Nephron progenitor cell (in vitro differentiated cells): ENCODE results near the gene EFS.

Experiments used
- DNase-seq: peaks from one replicate; pipeline ENCODE4 v3.0.0; 2021
- H3K27ac Mint-ChIP-seq: 2 replicates; pipeline ENCODE4 v1.8.0; 2021; ENCODE audit warnings: mild to moderate bottlenecking, moderate library complexity, mixed read lengths
- H3K27me3 Mint-ChIP-seq: 2 replicates; pipeline ENCODE4 v1.8.0; 2021; ENCODE audit warnings: mild to moderate bottlenecking, low read depth, mixed read lengths; ENCODE audit not compliant: poor library complexity
- H3K36me3 Mint-ChIP-seq: 2 replicates; pipeline ENCODE4 v1.8.0; 2021; ENCODE audit warnings: low read depth, mixed read lengths
- H3K4me1 Mint-ChIP-seq: 2 replicates; pipeline ENCODE4 v1.8.0; 2021; ENCODE audit warnings: mixed read lengths
- H3K4me3 Mint-ChIP-seq: 2 replicates; pipeline ENCODE4 v1.8.0; 2021; ENCODE audit warnings: mild to moderate bottlenecking, moderate library complexity, mixed read lengths
- H3K9me3 Mint-ChIP-seq: 2 replicates; pipeline ENCODE4 v1.8.0; 2021; ENCODE audit warnings: mild to moderate bottlenecking, moderate library complexity, mixed read lengths
- CTCF ChIP-seq: fragments of 200-600 bp; sonication (generic); IDR thresholded peaks from 2 replicates; pipeline ENCODE4 v1.5.0; 2021; ENCODE audit warnings: antibody characterized with exemption

EFS gene

GRCh38 chr14:23409475-23409874 lies 44.5 kb upstream of the EFS start:
- peaks cover 18% of the 10 kb centered on the region for H3K27me3 Mint-ChIP-seq
- no peak overlapping the region for H3K4me3 Mint-ChIP-seq
- no peak for DNase-seq
- no peaks in the 10 kb centered on the region for H3K36me3 Mint-ChIP-seq
- no peaks in the 10 kb centered on the region for H3K9me3 Mint-ChIP-seq
- H3K4me1 Mint-ChIP-seq, result peaks cover 42% of the 10 kb centered on the region
- no peak overlapping the region for H3K27ac Mint-ChIP-seq
- no peak for TF ChIP-seq CTCF

GRCh38 chr14:23408307-23408630 lies 43.3 kb upstream of the EFS start:
- Mint-ChIP-seq H3K9me3 (no peaks in the 10 kb centered on the region), H3K4me3 (no peak overlapping the region), H3K27me3 (peaks cover 24% of the 10 kb centered on the region), H3K36me3 (no peaks in the 10 kb centered on the region), H3K4me1 (peaks cover 45% of the 10 kb centered on the region), H3K27ac (no peak overlapping the region)
- no peak for DNase-seq
- TF ChIP-seq CTCF, result no peak

GRCh38 chr14:23407516-23408306 lies 42.7 kb upstream of the EFS start, which contains the start of gene MYH6:
Gene MYH6 (minus strand): TSS chr14:23408273. CDS start chr14:23407223, 1,050 bp downstream.
- H3K4me3 Mint-ChIP-seq, result no peak within 1 kb of the TSS
- DNase-seq, result no peak
- H3K4me1 Mint-ChIP-seq, result peaks cover 50% of the 10 kb centered on the region
- no peaks in the 10 kb centered on the region for H3K9me3 Mint-ChIP-seq
- no peaks in the 10 kb centered on the region for H3K36me3 Mint-ChIP-seq
- TF ChIP-seq CTCF, result no peak
- peaks cover 28% of the 10 kb centered on the region for H3K27me3 Mint-ChIP-seq
- peak within 1 kb of the TSS; percentile 26 for H3K27ac Mint-ChIP-seq

GRCh38 chr14:23406725-23407355 lies 41.9 kb upstream of the EFS start:
- H3K4me3 Mint-ChIP-seq, result no peak overlapping the region
- peaks cover 59% of the 10 kb centered on the region for H3K4me1 Mint-ChIP-seq
- TF ChIP-seq CTCF, result no peak
- no peak overlapping the region for H3K27ac Mint-ChIP-seq
- no peaks in the 10 kb centered on the region for H3K9me3 Mint-ChIP-seq
- no peak for DNase-seq
- H3K36me3 Mint-ChIP-seq, result no peaks in the 10 kb centered on the region
- H3K27me3 Mint-ChIP-seq, result peaks cover 28% of the 10 kb centered on the region

GRCh38 chr14:23406244-23406643 lies 41.3 kb upstream of the EFS start:
- no peak for DNase-seq
- Mint-ChIP-seq H3K4me3 (no peak overlapping the region), H3K4me1 (peaks cover 61% of the 10 kb centered on the region), H3K9me3 (no peaks in the 10 kb centered on the region), H3K36me3 (no peaks in the 10 kb centered on the region), H3K27ac (no peak overlapping the region), H3K27me3 (peaks cover 28% of the 10 kb centered on the region)
- TF ChIP-seq CTCF, result no peak
